Spinal cord (tissue), 10 donors: ENCODE data around the gene CES4A. TPM values are rescaled to one million over a fixed set of nuclear protein-coding genes. Genes with fewer than 3 reads are reported as not detected.
A peak's percentile ranks its signal among the peaks of the same experiment; 100 is the strongest.
"Not testable (repeated sequence)": the region's sequence is repeated elsewhere in the genome, so short reads cannot be mapped to it uniquely, and the experiment has no call there.

Experiments
- DNase-seq, 6 donors: peaks; one replicate each; pipeline versions ENCODE4 v3.0.0 to v3.0.0-alpha.2; 2013 to 2015; ENCODE audit warnings: low spot score in 6 of 6, low read depth in 4 of 6
- H3K27ac ChIP-seq: one replicate; pipeline ENCODE4 v1.5.1; 2013; ENCODE audit warnings: low read depth, low read length, control low read depth
- H3K27me3 ChIP-seq: one replicate; pipeline ENCODE4 v1.6.1; 2013; ENCODE audit warnings: low read length; ENCODE audit not compliant: control insufficient read depth, insufficient read depth
- H3K36me3 ChIP-seq: one replicate; pipeline ENCODE4 v1.6.1; 2013; ENCODE audit warnings: low read length; ENCODE audit not compliant: control insufficient read depth, insufficient read depth
- H3K4me1 ChIP-seq: one replicate; pipeline ENCODE4 v1.6.1; 2013; ENCODE audit warnings: low read length; ENCODE audit not compliant: control insufficient read depth, insufficient read depth
- H3K4me3 ChIP-seq: one replicate; pipeline ENCODE4 v1.5.1; 2013; ENCODE audit warnings: low read depth, low read length, control low read depth
- H3K9me3 ChIP-seq: one replicate; pipeline ENCODE4 v1.6.1; 2013; ENCODE audit warnings: low read length; ENCODE audit not compliant: control insufficient read depth, insufficient read depth
- WGBS: methylation state at CpG from one replicate; pipeline ENCODE4 v1.1.5; 2013; ENCODE audit warnings: missing lambda C conversion rate; ENCODE audit not compliant: insufficient coverage; 5-methylcytosine and 5-hydroxymethylcytosine counted together
- polyA plus RNA-seq, 2 donors: library from polyadenylated mRNA; unstranded; fragments of 120-200 nt; gene quantifications; one replicate each; pipeline ENCODE4 v1.2.1, GENCODE V29; 2013; ENCODE audit not compliant: insufficient read length in 2 of 2
- total RNA-seq, 2 donors: library from RNA; depleted of rRNA in 1 of 2; stranded (reverse); fragments of 120-200 nt in 1 of 2; fragments of >200 nt in 1 of 2; gene quantifications; one replicate each; pipeline versions ENCODE4 v1.2.3 to v1.2.4, GENCODE V29; 2013 to 2014
- donor health status: healthy.

CES4A gene
- total and polyA plus RNA-seq, 4 donors, result 9.8 to 48.6 (median 20.5) TPM

DNA sequence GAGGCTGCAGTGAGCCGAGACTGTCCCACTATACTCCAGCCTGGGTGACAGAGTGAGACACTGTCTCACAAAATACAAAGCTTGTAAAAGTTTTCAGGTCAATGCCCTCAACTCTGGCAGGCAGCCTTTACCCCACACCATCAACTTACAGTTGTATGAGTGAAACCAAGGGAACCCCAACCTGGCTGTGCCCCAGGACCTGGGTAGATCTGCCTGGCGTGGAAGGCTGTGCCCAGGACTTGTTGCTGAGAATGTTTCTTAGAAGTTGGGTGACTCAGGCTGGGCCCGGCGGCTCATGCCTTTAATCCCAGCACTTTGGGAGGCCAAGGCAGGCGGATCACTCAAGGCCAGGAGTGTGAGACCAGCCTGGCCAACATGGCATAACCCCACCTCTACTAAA lies 19.5 kb upstream of the CES4A start:
- Histone ChIP-seq H3K4me3 (no peak overlapping the region), H3K36me3 (no peaks in the 10 kb centered on the region), H3K4me1 (no peaks in the 10 kb centered on the region), H3K9me3 (no peaks in the 10 kb centered on the region), H3K27ac (no peak overlapping the region), H3K27me3 (no peaks in the 10 kb centered on the region)
- 97% methylated on average over 4 of the region's 5 CpGs for WGBS
- DNase-seq, result no peak

DNA sequence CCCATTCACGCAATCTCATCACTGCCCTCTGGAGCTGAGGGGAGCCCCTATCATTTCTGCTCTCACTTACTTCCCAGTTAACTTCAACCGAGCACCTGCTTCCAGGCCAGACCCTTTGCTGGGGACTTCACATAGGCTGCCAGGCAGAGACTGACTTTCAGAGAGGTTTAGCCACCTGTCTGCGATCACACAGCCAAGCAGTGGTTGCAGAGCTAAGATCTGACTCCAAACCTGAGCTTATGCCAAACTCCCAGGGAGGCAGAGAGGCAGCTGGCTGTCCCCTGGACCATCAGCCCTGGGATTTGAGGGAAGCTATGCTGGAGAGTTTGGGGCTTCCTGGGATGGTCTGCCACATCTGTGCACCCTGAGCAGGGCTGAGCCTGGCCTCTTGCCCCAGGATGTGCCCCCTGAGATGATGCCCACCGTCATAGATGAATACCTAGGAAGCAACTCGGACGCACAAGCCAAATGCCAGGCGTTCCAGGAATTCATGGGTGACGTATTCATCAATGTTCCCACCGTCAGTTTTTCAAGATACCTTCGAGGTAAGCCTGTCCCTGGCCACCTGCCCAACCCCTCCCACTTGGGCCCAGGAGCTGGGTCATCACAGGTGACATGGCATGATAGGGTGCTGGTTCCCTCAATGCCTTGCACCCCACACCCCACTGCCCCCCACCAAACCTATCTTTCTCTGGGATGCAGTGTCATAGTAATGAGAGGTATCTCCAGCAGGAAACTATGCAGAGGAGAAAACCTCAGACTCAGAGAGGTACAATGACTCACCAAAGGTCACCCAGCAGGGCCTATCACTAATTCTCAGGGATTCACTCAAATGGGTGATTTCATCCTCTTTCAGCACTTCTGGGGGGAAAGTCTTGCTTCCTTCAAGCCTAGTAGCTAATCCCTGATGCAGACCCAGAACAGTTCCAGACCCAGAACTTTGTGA lies 17.3 kb upstream of the CES4A start:
- Histone ChIP-seq H3K4me3 (no peak overlapping the region), H3K9me3 (no peaks in the 10 kb centered on the region), H3K4me1 (no peaks in the 10 kb centered on the region), H3K27ac (no peak overlapping the region), H3K36me3 (no peaks in the 10 kb centered on the region), H3K27me3 (no peaks in the 10 kb centered on the region)
- 80% methylated on average over 10 of the region's 10 CpGs for whole genome bisulfite sequencing
- no peak for DNase-seq

- Histone ChIP-seq H3K27me3 (no peaks in the 10 kb centered on the region), H3K27ac (no peak overlapping the region), H3K4me1 (no peaks in the 10 kb centered on the region), H3K9me3 (no peaks in the 10 kb centered on the region), H3K4me3 (no peak overlapping the region), H3K36me3 (no peaks in the 10 kb centered on the region)
- WGBS, result 67% methylated on average over 9 of the region's 9 CpGs
- no peak for DNase-seq
Measured at GRCh38 chr16:66972983-66973382, 15.4 kb upstream of the CES4A start.

GRCh38 chr16:66973716-66974115 lies 14.7 kb upstream of the CES4A start:
- Histone ChIP-seq H3K4me3 (no peak overlapping the region), H3K27ac (no peak overlapping the region), H3K4me1 (no peaks in the 10 kb centered on the region), H3K36me3 (no peaks in the 10 kb centered on the region), H3K27me3 (no peaks in the 10 kb centered on the region), H3K9me3 (no peaks in the 10 kb centered on the region)
- 84% methylated on average over 6 of the region's 6 CpGs for WGBS
- no peak for DNase-seq

DNA sequence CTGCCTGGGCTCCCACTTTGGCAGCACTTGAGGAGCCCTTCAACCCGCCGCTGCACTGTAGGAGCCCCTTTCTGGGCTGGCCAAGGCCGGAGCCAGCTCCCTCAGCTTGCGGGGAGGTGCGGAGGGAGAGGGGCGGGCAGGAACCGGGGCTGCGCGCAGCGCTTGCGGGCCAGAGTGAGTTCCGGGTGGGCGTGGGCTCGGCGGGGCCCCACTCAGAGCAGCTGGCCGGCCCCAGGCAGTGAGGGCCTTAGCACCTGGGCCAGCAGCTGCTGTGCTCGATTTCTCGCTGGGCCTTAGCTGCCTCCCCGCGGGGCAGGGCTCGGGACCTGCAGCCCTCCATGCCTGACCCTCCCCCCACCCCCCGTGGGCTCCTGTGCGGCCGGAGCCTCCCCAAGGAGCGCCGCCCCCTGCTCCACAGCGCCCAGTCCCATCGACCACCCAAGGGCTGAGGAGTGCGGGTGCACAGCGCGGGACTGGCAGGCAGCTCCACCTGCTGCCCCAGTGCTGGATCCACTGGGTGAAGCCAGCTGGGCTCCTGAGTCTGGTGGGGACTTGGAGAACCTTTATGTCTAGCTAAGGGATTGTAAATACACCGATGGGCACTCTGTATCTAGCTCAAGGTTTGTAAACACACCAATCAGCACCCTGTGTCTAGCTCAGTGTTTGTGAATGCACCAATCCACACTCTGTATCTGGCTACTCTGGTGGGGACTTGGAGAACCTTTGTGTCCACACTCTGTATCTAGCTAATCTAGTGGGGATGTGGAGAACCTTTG lies 14.0 kb upstream of the CES4A start:
- H3K36me3 ChIP-seq, H3K27ac ChIP-seq, DNase-seq, H3K4me3 ChIP-seq, H3K27me3 ChIP-seq, H3K4me1 ChIP-seq, H3K9me3 ChIP-seq: not testable (repeated sequence)
- 93% methylated on average over 25 of the region's 32 CpGs for WGBS

- DNase-seq, H3K4me1 ChIP-seq, H3K27me3 ChIP-seq, H3K27ac ChIP-seq, H3K36me3 ChIP-seq, H3K4me3 ChIP-seq, H3K9me3 ChIP-seq: not testable (repeated sequence)
- 56% methylated on average over 11 of the region's 11 CpGs for WGBS
Measured at GRCh38 chr16:66974932-66975246, 13.5 kb upstream of the CES4A start.

- H3K27ac ChIP-seq, result no peak overlapping the region
- H3K4me3 ChIP-seq, result no peak overlapping the region
- WGBS, result 100% methylated on average over 4 of the region's 14 CpGs
- H3K4me1 ChIP-seq, result peaks cover 3% of the 10 kb centered on the region
- no peak for DNase-seq
- H3K27me3 ChIP-seq, result no peaks in the 10 kb centered on the region
- no peaks in the 10 kb centered on the region for H3K9me3 ChIP-seq
- no peaks in the 10 kb centered on the region for H3K36me3 ChIP-seq
Measured at GRCh38 chr16:66975302-66975893, 13.0 kb upstream of the CES4A start.

DNA sequence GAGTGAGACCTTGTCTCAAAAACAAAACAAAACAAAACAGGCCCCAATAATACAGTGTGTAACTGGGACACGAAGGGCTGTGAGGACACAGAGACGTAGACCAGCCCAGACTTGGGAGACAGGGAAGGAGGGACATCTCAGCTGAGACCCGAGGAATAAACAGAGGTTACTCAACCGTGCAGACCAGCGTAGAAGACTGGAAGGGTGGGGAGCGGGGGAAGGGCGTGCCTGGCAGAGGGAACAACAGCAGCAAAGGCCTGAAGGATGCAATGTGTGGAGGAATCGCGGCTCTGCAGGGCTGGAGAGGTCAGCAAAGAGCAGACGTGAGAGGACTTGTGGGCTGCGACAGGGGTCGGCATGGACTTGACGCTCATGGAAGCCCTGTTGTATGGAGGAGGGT lies 11.6 kb upstream of the CES4A start:
- no peak for DNase-seq
- H3K4me3 ChIP-seq, result no peak overlapping the region

DNA sequence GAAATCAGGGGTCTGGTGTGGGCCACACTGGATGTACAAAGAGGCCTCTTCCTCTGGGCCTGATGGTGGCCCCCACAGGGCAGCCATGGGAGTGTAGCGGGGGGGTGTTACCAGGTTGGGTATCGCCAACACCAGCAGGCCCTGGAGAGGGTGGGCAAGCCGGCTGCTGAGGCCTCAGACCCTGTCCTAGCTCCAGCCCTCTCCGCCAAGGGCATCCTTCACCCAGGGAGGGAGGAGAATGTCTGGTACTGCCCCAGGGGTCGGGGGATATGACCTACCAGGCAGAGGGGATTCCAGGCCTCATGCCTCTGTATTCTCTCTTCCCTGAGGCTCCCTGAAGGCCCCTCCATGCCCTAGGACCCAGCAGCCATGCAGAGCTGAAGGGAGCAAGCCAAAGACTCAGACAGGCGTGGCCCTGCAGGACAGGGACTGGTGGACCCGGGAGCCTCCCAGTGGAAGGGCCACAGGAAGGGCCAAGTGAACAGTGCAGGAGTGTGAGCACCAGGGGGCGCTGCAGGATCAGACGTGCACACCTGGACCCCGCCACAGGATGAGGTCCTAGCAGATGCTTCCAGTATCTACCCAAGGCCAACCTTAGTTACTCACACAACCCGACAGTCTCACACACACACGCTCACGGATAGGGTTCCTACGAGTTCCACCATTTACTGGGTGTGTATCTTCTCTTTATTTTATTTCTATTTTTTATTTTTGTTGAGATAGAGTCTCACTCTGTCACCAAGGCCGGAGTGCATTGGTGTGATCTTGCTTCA lies 10.9 kb upstream of the CES4A start:
- peak in 4 of 6 donors; percentile 48 to 83 (median 68) for DNase-seq
- H3K9me3 ChIP-seq, result no peaks in the 10 kb centered on the region
- H3K4me3 ChIP-seq, result no peak overlapping the region
- no peaks in the 10 kb centered on the region for H3K36me3 ChIP-seq
- WGBS, result 46% methylated on average over 9 of the region's 15 CpGs
- H3K4me1 ChIP-seq, result peaks cover 3% of the 10 kb centered on the region
- H3K27me3 ChIP-seq, result no peaks in the 10 kb centered on the region
- no peak overlapping the region for H3K27ac ChIP-seq

More for the DNA sequence above, 11.6 kb upstream of the CES4A start:
- WGBS, result 42% methylated on average over 13 of the region's 13 CpGs
- peaks cover 3% of the 10 kb centered on the region for H3K4me1 ChIP-seq
- no peaks in the 10 kb centered on the region for H3K27me3 ChIP-seq
- H3K27ac ChIP-seq, result no peak overlapping the region
- no peaks in the 10 kb centered on the region for H3K9me3 ChIP-seq
- no peaks in the 10 kb centered on the region for H3K36me3 ChIP-seq
